HG02852 (cell line): ENCODE data around the gene JARID2.

ENCODE experiments used
- ATAC-seq: cut with Tn5 transposase; IDR thresholded peaks from one replicate; pipeline ENCODE4 v1.9.1; 2021; ENCODE audit warnings: mild to moderate bottlenecking, moderate library complexity; ENCODE audit not compliant: unreplicated experiment

JARID2 gene

DNA sequence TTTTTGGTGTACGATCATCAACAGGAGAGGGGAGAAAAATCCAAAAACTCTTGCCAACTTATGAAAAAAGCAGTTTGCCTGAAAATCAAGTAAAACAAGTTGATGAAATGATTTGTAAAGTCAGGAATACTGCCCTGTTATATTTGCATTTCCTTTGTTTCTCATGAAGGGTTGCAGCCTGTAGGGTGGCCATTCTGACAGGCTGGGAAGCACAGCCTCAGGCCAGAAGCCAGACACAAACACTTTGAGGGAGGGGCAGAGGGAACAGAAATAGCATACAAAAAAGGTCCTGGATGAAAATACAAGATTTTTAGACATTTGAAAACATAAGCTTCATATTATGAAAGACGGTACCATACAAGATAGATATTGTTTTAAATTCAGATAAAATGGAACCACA lies 307.2 kb downstream of the JARID2 start:
- ATAC-seq: no peak

DNA sequence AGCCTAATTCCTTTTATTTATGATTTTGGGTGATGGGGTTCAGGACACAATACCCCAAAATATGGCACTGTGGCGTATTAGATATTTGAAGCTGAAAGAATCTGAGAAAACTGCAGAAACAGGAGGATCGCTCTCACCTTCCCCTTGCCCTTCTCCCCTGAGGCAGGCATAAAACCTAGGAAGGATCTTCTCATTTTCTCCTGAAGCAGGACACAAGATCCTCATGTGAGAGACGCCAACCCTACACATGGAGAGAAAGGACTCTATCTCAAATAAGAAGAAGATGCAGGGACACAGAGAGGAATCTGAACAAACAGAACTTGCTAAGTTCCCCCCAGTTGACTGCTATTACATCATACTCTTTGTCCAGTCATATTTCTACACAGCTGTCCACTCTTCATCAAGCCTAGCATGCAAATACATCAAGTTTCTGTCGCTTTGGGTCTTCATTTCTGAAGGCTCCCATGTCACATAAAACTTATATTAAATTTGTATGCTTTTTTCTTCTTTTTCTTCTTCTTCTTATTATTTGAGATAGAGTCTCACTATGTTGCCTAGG lies 307.9 kb downstream of the JARID2 start:
- no peak for ATAC-seq

DNA sequence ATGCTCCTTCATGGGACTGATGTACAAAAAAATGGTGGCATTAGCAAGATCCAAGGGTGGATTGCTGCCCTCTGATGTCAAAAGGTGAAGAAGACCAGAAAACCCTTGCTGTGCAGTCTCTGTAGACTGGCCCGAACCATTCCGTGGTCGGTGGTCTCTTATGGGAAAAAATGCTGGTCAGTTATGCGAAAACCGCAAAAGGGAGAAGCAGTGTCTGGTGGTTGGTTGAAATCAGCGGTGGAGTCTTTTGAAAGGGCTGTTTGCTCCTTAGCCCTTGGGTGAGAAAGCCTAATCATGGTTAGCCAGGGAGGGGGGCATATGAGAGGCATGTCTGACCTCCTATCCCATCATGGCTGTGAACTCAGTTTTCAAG lies 308.8 kb downstream of the JARID2 start:
- no peak for ATAC-seq

DNA sequence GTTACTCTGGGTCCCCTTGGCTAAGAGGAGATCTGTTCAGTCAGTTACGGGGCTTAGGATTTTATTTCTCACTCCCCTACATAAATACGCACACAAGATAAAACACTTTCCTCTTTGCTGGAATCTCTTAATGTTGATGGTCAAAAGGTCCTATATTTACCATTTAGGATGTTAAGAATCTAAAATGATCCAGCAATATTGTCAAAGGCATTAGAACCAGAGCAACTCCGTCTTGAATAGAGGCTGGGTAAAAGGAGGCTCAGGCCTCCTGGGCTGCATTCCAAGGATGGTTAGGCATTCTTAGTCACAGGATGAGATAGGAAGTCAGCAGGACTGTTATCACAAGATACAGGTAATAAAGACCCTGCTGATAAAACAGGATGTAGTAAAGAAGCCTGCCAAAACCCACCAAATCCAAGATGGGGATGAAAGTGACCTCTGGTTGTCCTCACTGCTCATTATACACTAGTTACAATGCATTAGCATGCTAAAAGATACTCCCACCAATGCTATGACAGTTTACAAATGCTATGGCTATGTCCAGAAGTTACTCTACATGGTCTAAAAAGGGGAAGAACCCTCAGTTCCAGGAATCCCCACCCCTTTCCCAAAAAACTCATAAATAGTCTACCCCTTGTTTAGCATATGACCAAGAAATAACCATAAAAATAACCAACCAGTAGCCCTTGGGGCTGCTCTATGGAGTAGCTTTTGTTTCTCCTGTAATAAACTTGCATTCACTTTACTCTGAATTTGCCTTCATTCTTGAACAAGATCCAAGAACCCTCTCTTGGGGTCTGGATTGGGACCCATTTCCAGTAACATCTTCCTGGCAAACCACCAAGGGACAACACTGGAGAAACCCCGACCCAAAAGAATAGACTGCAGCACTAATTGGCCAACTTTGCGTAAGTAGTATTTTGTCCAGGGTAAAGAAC lies 309.5 kb downstream of the JARID2 start:
- no peak for ATAC-seq

DNA sequence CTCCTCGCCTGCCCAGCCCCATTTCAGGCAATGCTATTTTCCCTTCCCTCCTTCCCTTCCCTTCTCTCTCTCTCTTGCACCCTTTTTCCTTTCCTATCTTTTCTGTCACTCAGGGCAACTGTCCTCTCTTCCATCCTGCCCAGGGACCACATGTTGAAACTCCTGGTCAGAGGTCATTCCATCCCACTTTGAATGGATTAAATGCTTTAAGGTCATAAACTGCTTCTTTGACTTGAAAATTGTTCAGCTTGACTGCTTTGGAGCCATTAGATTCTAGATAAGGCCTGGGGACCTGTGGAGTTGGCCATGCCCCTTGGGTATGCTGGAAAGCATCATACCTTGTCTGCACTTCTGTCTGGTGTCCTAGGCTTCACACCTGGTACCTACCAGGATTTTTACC lies 310.8 kb downstream of the JARID2 start:
- no peak for ATAC-seq

DNA sequence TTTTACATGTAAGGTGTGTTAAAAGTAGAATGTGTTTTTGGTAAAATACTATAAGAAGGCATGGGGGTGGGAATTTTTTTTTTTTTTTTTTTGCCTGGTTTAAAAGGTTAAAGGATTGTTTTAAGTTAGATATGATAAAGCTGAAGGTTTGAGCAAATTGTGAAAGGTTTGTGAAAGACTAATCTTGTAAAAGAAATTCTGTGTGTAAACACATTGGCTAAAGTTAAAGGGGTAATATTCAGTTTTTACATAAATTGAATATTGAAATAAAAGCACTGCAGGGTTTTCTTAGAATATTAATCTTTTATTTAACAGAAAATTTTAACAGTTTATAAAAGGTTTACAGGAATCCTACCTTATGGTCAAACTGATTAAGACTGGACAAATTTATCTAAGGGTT lies 311.3 kb downstream of the JARID2 start:
- ATAC-seq: no peak

DNA sequence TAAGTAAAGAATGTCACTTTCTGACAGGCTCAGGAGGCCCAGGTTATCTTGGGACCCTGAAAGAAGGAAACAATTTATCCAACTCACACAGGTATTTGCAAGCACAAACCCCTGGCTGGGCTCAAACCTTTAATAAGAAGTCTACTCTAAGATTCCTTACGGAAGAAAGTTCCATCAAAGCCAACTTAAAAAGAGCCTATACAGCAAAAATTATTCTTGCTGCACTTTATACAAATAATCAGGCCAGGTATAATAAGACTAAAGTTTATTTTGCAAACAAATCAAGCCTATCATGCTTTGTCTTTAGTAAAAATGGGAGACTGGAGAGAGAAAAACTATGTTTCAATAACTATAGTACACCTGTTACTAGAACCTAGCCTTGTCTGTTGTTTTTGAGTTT lies 314.8 kb downstream of the JARID2 start:
- no peak for ATAC-seq

DNA sequence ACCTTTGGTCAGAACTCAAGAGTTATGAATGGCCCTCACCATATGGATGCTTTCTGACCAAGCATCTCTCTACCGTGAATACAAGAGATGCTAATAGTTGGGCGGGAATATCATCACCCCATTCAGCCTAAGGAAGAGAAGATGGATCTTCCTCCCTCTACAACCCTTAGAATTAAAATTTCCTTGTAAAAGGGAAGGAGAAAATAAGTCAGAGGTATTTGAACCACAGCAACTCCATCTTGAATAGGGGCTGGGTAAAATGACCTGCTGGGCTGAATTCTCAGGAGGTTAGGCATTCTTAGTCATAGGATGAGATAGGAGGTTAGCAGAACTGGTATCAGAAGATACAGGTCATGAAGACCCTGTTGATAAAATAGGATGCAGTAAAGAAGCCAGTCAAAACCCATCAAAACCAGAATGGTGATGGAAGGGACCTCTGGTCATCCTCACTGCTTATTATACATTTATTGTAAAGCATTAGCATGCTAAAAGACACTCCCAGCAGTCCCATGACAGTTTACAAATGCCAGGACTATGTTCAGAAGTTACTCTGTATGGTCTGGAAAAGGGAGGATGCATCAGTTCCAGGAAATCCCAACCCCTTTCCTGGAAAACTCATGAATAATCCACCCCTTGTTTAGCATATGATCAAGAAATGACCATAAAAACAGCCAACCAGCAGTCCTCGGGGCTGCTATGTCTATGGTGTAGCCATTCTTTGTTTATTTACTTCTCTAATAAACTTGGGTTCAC lies 315.8 kb downstream of the JARID2 start:
- no peak for ATAC-seq

DNA sequence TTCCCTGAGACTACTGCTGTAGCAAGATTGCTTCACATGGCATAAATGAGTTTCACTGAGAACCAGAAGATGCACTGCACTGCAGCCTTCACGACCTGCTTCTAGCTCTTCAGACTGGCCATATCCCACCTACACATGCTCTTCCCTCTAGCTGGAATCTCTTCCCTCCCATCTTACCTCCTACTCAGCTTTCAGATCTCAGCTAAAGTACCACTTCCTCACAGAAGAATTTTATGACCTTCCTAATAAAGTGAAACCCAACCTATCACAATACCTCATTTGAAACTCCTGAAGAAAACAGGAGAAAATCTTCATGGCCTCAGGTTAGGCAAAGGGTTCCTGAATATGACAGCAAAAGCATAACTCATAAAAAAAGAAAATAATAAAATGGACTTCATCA lies 317.1 kb downstream of the JARID2 start:
- no peak for ATAC-seq

DNA sequence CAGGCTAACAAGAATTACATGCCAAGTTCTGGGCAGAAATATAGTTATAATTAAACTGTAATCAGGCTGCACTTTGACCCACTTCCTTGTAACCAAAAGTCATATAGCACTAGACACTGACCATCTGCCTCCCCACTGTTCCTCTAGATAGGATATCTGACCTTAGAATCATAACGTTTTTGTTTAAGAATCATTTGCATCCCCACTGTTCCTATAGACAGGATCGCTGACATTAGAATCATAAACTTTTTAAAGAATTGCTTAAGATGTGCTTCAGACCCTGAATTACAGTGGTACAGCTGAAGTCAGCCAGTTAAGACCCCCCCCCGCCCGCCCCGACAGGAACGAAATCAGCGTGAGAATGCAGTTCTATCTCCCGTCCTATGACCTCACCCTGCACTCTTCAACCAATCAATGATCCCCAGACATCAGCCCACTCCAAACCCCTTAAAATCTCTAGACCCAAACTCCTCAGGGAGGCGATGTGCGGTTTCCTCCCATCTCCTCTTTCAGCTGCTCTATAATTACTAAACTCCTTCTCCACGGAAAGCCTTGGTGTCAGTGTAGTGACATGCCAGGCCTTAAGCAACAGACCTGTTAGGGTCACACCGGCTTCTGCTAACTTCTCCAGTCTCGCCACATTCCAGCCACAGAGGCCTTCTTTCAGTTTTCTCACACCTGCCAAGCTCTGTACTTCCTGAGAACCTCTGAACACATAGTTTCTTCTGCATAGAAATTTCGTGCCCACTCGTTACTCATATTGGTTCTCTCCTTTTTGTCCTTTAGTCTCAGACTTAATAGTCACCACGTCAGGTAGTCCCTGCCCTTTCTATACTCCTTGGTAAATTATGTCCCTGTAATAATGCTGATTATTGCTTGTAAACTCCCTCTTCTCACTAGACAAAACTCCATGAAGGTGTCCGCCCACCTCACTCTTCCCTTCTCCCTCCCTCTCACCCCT lies 323.4 kb downstream of the JARID2 start:
- ATAC-seq: no peak

DNA sequence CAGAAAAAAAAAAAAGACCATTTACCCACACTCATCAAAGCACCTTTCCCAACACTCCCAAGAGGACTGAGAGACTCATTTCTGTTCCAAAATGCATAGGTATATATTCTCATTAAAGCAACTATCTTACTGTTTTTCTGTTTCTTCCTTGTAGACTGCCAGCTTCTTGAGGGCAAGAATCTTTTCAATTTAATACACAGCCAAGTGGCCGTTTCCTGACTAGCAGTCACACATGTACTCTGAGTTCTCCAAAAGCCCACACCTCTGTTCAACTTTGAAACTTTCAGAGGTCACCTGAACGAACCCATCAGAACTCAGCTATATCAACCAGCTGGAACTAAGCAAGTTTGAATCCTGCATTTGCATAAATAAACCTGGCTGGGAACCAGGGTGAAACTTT lies 324.3 kb downstream of the JARID2 start:
- ATAC-seq: no peak
